DMS53 treated with DMSO at 0.1 percent for 48 hours (cell line): ENCODE data around the gene FRMD4A.
"Not testable (repeated sequence)": the region's sequence is repeated elsewhere in the genome, so short reads cannot be mapped to it uniquely, and the experiment has no call there.

Source experiments
- DNase-seq: peaks from one replicate; lab custom pipeline; 2025; ENCODE audit not compliant: unreplicated experiment; lab: John Stamatoyannopoulos, UW

FRMD4A gene

GRCh38 chr10:14116837-14117236, 213.9 kb downstream of the FRMD4A start:
- DNase-seq = no peak

DNA sequence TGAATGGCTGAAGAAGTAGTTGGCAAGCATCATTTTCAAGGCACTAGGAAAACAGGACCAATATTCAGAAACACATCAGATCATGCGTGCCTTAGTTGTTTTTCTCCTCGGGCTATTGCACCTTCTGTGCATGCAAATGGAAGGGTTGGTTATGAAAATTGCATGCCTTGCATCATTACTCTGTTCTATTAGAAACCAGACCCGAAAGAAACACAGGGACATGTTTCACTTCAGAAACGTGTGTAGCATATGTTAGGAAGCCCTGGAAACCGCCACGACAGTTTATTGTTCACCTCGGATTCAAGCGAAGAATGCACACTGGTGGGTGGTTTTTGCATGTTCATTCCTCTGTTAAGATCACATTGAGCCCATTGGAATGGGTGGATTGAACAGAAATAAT, 214.7 kb downstream of the FRMD4A start:
- no peak for DNase-seq

- no peak for DNase-seq
Observed at GRCh38 chr10:14114791-14115190, 215.9 kb downstream of the FRMD4A start.

DNA sequence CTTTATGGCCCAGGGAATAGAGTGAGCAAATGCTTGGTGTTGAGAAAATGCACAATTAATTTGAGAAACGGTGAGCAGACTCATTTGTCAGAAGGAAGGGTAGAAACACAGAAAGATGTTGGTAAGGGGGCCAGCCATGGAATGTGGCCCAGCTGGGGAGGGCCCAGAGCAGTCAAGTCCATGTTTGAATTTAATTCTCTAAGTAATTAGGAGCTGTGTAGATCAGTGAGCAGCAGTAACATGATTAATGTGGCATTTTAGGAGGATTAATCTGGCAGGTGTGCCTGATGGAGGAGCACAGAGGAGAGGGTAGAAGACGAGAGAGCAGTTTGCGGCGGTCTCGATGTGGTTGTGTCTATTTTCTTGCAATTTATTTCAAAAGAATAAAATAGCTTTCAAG, 218.7 kb downstream of the FRMD4A start:
- no peak for DNase-seq

GRCh38 chr10:14111208-14111607, 219.5 kb downstream of the FRMD4A start:
- no peak for DNase-seq

GRCh38 chr10:14106828-14107227, 223.9 kb downstream of the FRMD4A start:
- no peak for DNase-seq

DNA sequence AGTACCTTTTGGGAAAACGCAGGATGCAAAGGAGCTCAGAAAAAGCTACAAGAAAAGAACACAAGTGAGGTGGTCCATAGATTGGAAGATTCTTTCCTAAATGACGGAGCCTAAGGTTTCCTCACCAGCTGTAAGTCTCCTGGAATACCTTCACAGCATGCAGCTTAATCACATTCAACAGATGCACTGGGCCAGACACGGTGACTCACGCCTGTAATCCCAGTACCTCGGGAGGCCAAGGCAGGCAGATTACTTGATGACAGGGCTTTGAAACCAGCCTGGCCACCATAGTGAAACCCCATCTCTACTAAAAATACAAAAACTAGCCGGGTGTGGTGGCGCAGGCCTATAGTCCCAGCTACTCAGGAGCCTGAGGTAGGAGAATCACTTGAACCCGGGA, 228.7 kb downstream of the FRMD4A start:
- DNase-seq = no peak

- DNase-seq = no peak
Observed at GRCh38 chr10:14099885-14100284, 230.8 kb downstream of the FRMD4A start.

DNA sequence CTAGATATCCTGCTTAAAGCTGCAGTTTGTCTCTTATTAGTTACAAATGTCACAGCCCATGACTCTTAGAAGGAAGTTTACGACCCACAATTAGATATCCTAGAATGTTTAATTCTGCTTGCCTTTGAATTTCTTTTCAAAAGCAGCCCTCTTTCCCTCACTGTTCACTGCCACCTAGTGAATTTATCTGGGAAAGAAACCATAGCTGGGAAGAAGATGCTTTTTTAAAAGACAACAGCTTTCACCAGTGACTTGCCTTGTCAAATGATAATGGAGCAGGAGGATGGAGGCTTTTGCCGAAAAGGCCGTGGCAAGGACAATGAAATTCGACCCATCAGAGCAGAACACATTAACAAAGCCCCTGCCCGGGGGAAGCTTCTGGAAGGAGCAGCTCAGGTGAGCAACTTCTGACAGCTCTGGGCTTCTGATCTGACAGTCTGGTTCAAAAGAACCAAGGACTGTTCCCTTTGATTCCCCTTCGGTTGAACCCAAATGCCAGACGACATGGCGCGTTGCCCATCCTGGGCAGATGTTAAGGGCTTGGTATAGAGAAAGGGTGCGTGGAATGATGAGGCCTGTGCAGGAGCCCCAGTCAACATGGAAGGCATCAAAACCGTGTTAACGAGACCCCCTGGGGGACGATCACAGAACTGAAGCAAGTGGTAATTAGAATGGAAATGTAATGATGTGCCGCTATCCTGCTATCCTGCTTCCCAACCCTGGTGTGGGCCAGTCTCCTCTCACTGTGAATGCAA, 236.8 kb downstream of the FRMD4A start:
- no peak for DNase-seq

GRCh38 chr10:14092799-14093198, 237.9 kb downstream of the FRMD4A start:
- DNase-seq = no peak

GRCh38 chr10:14089556-14090292, 241.0 kb downstream of the FRMD4A start:
- DNase-seq = no peak

DNA sequence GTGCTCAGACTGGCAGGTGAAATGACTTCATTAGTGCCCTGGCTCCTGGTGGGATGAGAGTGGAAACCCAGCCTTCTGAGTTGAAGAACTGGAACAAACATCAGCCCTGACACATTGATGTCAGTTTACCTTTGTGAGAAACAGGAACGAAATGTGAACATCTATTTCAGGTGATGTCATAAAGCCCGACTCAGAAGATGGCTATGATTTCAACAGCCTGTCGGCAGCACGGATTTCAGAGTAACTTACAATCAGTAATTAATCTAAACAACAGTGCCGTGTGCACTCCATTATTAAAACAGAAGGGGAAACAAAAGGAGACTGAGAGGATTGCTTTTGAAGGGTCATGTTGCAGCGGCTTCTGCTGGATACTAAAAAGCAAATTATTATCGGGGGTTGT, 243.2 kb downstream of the FRMD4A start:
- no peak for DNase-seq

GRCh38 chr10:14086596-14086995, 244.1 kb downstream of the FRMD4A start:
- no peak for DNase-seq

DNA sequence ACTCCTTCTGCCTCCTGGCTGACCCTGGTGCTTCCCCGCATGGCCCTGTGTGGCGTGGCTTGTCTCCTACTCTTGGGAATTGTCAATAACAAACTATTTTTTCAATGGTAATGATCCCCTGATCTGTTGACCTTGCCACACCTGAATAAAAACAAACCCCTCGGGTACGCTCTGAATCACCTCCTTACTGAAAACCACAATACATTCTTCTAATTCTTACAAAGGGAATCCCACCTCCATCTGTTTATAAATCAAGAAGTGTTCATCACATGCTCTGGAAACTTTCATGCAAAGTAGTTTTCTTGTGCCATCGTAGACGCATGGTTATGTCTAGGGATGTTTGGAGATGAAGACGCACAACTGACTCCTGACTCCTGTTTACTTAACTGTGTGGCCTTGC, 245.8 kb downstream of the FRMD4A start:
- DNase-seq = no peak

- no peak for DNase-seq
Observed at GRCh38 chr10:14080795-14081194, 249.9 kb downstream of the FRMD4A start.

DNA sequence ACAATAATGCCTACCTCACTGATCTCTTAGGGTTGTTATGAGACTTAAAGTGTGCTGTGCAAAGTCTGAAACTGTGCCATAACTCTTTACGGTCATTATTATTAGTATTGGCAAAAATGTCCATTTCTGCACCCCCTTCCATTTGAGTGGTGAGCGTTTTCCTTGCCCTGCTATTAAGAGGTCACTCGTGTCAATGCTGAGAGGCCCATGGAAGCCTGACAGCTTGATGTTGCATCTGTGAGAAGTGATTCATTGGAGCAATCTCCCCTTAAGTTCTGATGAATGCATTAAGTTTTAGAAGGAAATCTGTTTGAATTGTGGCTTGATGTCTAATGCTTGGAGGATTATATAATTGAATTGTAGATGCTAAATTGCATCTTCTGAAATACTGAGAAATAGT, 253.3 kb downstream of the FRMD4A start:
- DNase-seq = no peak

- no peak for DNase-seq
Observed at GRCh38 chr10:14074062-14074884, 256.5 kb downstream of the FRMD4A start.

GRCh38 chr10:14072541-14072940, 258.2 kb downstream of the FRMD4A start:
- DNase-seq = no peak

DNA sequence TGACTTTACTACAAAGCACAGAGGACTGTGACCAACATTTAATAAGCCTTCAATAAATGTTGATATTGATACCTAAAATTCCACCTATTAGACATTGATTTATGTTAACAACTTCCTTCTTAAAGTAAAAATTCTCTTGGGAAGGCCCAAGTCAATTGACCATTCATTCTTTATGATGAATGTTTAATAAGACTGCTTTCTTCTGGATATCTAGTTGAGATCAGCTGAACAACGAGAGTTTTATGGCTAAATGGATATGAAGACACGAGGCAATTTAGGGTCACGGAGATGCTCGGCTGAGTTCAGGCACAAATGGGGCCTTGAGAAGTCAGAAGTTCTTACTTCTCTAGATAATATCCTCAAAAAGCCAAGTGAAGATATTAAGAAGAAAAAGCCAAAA, 258.8 kb downstream of the FRMD4A start:
- no peak for DNase-seq

- no peak for DNase-seq
Observed at GRCh38 chr10:14068601-14069250, 262.0 kb downstream of the FRMD4A start.

GRCh38 chr10:14067638-14068037, 263.1 kb downstream of the FRMD4A start:
- not testable (repeated sequence) for DNase-seq
